HG02852 (cell line): ENCODE data around the gene IL11.
"Not testable (repeated sequence)": the region's sequence is repeated elsewhere in the genome, so short reads cannot be mapped to it uniquely, and the experiment has no call there.

Experiments
- ATAC-seq: cut with Tn5 transposase; IDR thresholded peaks from one replicate; pipeline ENCODE4 v1.9.1; 2021; ENCODE audit warnings: mild to moderate bottlenecking, moderate library complexity; ENCODE audit not compliant: unreplicated experiment

Gene IL11

DNA sequence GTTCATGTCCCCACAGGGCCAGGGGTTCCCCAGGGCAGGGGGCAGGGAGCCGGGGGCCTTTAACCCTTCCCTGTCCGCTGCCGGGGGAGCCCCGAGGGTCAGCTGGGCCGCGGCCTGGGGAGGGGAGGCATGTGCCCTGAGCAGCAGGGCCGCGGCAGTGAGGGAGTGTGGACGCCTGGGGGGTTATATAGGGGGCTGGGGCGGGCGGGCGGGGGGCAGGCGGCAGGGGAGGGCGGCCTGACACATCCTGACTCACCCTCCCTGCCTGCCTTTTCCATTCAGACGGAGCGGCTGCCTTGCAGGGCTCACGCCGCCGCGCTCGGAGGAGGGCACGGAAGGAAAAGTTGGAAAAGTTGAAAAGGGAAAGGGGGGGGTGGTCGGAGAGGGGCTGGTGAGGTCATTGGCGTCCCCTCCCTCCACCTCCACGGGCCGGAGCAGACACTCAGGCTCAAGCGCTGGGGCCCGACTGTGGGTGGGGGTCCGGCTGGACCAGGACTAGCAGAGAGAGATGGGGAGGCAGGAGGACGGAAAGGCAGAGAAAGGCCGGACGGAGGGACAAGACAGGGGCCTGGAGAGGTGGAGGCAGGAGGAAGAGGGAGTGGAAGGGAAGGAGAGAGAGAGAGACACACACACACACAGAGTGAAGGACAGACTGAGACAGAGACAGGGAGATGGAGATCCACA is at the start of gene IL11:
Gene IL11 (minus strand): TSS at position 159 of the 684 bp plus-strand sequence. CDS start 153 bp downstream, at position 6.
- ATAC-seq = no peak

DNA sequence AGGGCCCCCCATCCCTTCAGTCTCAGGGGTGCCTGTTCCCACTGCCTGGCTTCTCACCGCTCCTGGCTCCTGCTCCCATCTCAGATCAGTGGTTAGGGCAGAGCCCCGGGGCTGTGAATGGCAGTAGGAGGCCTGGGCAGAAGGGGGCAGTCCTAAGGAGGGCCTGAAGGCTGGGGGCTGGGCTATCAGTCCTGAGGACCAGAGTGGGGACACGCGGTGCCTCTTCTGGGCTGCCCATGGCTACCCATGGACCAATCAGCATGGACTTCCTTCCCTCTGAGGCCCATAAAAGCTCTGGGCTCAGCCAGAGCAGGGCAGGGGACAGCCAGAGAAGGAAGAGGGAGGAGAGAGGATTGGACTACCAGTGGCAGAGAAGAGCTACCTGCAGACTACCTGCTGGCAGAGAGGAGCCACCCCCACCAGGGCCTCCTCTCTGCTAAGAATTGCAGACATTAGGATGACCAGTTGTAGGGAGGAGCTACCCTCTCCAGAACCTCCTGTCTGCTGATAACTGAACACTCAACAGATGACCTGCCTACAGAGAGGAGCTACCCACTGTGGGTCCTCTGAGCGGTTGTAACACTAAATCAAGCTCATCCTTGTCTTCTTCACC is 49.5 kb upstream of the IL11 start:
- ATAC-seq = no peak

DNA sequence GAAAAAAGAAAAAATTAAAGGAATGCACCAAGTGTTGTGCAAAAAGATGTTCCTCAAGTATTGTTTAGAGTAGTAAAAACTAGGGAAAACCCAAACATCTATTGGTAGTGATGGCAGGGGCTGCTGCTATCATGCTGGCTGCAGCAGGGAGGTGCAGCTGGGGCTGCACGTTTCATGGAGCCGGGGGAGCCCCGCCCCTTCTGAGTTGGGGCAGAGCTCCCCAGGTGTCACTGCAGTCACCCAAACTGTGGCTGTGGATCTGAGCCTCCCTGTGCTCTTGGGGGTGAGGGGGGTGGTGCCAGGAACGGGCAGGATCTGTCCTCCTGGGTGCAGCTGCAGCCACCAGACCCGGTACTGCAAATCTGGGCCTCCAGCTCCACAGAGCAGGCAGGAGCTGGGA is 48.8 kb upstream of the IL11 start:
- no peak for ATAC-seq

DNA sequence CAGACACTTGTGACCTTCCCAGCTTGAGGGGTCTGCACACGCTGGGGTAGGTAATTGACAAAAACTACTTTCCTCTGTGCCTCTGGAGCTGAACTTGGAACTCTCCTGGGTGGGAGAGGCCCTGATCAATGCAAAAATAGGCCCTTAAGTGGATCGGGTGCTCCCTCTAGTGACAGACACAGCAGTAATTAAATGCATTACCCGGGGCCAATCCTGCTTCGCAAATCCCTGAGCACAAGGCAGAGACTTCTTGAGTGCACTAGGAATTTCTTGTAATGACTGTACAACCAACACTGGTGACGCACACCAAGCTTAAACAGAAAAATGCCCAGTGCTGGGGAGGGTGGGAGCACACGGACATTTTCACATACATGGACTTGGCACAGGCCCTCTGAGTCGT is 47.9 kb upstream of the IL11 start:
- no peak for ATAC-seq

DNA sequence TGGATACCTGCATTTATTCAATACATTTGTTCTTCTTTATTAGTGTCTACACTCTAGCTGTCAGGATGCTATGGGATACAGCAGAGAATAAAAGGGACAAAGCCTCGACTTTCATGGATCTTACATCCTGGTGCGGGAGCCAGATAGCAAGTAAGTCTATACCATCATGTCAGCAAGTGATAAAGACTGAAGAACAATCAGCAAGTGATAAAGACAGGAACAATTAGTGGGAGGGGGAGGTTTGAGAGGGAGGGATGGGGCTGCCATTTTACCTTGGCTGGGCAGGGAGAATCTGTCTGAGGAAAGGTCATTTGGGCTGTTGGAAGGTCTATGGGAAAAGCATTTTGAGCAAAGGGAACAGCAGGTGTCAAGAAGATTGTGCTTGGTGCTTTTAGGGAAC is 39.9 kb upstream of the IL11 start:
- no peak for ATAC-seq

DNA sequence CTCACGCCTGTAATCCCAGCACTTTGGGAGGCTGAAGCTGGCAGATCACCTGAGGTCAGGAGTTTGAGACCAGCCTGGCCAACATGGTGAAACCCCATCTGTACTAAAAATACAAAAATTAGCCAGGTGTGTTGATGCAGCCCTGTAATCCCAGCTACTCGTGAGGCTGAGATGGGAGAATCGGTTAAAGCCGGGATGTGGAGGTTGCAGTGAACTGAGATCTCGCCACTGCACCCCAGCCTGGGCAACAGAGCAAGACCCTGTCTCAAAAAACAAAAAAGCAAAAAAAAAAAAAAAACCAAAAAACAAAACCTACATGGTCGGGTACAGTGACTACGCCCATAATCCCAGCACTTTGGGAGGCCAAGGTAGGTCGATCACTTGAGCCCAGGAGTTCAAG is 38.9 kb upstream of the IL11 start:
- not testable (repeated sequence) for ATAC-seq

DNA sequence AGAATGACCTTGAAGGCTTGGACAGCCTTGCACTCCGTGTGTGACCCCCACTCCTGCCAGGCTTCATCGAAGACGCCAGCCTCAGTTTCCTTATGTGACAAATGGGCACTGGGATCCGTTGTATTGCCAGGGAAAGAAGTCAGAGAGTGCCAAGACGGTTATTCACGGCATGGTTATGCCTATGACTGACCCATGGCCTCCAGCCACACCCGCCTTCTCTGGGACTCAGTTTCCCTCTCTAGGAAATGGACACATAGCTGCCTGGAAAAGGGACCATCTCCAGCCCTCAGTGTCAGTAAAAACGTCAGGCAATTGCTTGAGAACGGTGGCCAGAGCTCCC is 38.2 kb upstream of the IL11 start:
- ATAC-seq = no peak

DNA sequence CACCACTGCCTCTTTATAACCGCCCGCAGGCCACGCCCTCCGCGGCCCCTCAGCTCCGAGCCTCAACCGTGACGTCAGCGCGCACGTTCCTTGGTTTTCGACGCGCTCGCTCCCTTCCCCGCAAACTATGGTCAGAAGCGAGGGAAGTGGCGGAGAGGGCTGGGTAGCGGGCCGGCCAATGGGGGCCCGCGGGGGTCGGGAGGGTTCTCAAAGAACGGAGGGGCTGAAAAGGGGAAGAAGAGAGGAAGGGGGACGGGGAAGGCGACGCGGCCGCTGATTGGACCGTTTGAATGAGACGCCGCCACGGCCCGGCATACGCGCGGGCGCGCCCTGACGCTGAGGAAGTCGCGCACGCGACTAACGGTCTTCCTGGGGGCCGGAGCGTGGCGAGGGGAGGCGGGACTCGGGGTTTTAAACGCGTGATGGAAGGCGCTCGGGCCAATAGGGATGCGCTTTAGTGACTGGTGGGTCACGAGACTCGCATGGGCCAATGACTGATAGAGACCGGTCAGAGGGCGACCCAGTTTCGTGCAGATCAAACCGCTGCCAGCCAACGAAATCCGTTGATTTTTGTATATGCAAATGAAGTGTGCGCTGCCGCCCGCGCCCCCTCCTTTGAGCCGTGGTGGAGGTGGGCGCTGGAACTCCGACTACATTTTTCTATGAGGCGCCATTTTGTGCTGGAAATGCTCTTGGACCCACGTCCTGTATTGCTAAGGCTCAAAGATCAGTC is 37.7 kb upstream of the IL11 start:
- ATAC-seq = peak; percentile 76

DNA sequence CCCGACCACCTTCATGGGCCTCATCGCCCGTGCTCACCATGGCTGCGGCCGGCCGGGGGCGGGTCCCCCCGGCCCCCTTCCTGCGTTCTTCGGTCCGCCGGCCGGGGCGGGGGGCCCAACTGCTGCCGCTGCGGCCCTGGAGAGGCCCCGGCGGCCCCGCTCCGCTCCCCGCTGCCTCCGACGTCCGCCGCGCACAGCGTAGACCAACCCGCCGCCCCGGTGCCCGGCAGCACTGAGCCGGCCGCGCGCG is 37.2 kb upstream of the IL11 start, which contains the start of gene UBE2S:
Gene UBE2S (minus strand): TSS at position 239 of the 250 bp plus-strand sequence. CDS start 199 bp downstream, at position 40.
- ATAC-seq = peak; percentile 16

DNA sequence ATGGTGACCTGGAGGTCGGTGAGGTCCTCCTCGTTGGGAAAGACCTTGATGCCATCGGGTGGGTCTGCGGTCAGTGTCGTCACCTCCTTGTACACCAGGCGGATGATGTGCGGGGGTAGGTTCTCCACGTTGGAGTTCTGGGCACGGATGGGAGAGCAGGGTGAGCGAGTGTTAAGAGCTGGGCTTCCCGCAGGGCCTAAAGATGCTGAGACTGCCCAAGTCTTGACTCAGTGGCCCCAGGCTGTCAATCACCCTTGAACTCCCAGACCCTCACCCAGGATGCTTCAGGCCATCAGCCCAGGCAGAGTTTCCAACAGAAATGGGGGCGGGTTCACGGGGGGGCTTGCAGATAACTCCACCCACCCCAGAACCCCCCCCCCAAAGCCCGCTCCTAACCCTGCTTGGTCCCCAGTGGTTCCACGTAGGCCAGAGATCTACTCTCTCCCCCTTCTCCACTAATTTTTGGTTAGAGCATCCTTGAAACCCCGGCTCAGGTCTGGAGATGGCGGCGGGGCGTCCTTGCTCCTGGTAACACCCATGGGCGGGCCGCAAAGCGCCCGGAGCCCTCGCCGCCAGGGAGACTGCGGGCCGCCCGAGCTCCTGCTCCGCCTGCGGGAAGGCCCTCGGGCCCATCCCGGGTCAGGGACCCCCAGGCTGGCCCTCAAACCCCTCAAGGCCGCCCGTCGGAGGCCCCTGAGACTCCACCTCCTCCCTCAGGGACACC is 36.7 kb upstream of the IL11 start:
- ATAC-seq = no peak

DNA sequence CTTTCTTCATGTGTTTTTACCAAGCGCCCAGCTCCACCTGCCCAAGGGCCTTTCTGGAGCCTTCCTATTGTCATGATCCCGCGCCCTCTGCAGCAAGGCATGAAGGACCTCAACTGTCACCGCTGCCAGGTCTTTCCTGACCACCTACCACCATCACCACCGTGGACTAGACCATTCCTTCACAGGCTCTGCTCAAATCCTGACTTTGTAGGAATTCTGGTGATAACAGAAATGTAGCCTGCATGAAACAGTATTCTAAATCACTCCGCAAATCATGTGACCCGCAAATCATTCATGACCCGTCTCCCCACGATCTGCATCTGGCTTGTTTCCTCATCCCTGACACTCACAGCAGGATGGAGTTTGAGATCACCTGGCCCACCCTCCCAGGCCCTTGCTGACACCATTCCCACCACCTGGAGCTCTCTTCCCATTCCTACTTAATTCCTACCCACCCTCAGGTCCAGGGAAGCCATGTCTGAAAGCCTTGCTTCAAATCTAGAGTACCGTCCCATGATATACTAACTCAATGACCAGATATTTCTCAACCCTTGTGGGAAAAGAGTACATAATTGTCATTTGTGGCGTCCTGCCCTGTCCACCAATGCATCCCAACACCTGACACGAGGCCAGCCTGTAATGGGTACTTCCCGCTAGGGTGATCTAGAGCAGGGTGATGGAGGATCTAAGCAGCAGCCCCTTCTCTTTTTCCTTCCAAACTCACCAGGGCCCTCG is 36.0 kb upstream of the IL11 start:
- ATAC-seq = no peak

DNA sequence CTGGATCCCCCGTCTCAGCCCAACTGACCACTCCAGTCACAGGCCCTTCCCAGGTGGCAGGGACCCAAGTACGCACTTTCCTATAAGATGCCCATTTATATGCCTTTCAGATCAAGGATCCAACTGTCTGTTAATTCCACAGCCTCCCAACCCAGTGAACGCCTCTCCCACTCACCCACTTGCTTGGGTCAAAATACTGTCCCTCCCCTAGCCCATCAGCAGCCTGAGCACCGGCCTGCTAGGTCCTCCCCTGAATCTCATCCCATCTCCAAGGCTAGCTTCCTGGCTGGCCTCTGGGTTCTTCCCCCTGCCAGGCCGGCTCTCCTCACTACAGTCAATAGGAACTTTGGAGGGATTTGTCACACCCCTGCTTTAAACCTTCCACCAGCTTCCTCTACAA is 35.4 kb upstream of the IL11 start:
- no peak for ATAC-seq

DNA sequence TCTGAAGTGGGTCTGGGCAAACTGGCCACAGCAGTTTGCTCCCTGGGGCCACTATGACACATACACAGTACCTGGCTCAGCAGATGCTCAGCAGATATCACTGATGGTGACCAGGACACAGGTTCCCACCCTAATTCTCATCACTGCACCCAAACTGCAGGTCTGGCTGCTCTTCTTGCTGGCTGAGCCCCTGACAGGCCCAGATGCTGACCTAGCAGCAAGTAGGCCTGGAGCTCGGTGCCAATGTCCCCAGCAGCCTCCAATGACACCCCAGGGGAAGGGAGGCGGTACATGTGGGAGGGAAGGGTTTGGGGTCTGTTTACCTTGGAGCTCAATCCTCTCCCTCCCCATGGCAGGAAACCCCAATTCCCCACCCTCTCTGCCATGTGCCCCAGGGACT is 32.2 kb upstream of the IL11 start:
- no peak for ATAC-seq

DNA sequence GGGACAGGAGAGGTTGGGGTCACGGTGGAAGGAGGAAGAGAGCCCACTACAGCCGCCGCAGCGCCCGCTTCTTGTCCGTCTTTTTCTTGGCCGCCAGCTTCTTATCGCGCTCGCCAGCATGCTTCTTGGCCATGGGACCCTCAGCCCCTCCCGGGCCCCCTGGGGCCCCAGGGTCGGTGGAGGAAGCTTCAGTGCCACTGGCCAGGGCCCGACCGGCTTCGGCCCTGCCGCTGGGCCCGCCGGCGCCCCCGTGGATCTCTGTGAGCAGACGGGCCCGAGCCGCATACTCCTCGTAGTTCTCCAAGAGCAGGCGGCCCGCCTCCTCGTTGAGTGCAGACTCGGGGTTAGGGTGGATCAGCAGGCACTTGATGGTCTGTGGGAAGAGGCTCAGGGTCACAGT is 31.1 kb upstream of the IL11 start:
- not testable (repeated sequence) for ATAC-seq

DNA sequence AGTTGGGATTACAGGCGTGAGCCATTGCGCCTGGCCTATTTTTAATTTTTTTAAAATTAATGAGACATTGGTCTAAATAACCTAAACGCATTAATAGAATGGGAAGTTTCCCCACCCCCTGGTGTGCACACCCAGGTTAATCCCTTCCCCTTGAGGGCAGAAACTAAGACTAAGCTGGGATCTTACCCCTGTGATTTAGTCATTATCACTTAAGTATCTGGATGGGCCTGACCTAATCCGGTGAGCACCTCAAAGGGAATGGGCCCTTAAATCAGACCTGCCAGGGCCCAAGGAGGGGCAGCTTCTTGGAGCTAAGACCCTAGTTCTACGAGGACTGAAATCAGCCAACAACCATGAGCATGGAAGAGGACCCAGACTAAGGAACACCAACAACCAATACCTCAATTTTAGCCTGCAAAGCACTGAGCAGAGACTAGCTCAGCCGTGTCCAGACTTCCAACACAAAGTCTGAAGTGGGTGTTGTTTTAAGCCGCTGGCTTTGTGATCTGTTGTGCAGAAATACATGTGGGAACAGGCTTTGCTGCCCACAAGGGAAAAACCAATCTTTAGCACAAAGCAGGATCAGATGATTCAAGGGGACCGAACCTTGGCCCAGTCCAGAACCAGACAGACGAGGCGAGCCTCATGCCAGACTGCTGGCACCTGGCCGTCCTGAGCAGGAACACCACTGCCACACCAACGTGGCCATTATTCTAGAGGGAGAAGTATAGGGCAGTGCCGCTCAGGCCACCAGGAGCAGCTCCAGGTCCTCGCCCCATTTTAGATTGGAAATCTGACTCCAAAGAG is 30.2 kb upstream of the IL11 start:
- ATAC-seq = no peak

DNA sequence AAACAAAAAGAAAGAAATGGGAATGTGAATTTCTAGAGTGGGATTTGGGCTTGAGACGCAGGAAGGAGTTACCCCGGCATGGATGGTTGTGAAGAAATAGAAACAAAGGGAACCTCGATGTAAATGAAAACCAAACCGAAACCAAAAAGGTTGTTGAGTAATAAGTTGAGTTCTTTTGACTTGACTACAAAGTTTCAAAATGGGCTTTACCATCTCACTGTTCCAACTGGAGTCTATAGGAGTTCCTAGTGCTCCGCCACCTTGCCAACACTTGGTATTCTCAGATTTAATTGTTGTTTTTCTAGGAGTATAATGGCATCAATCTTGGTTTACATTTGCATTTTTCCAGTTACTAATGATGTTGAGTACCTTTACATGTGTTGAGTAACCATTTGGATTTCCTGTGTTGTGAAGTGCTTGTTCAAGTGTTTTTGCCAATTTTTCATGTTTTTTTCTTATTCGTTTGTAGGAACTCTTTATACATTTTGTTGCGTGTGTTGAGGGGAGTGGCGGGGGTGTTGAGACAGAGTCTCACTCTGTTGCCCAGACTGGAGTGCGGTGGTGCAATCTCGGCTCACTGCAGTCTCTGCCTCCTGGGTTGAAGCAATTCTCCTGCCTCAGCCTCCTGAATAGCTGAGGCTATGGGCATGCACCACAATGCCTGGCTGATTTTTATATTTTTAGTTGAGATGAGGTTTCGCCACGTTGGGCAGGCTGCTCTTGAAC is 28.1 kb upstream of the IL11 start:
- no peak for ATAC-seq

DNA sequence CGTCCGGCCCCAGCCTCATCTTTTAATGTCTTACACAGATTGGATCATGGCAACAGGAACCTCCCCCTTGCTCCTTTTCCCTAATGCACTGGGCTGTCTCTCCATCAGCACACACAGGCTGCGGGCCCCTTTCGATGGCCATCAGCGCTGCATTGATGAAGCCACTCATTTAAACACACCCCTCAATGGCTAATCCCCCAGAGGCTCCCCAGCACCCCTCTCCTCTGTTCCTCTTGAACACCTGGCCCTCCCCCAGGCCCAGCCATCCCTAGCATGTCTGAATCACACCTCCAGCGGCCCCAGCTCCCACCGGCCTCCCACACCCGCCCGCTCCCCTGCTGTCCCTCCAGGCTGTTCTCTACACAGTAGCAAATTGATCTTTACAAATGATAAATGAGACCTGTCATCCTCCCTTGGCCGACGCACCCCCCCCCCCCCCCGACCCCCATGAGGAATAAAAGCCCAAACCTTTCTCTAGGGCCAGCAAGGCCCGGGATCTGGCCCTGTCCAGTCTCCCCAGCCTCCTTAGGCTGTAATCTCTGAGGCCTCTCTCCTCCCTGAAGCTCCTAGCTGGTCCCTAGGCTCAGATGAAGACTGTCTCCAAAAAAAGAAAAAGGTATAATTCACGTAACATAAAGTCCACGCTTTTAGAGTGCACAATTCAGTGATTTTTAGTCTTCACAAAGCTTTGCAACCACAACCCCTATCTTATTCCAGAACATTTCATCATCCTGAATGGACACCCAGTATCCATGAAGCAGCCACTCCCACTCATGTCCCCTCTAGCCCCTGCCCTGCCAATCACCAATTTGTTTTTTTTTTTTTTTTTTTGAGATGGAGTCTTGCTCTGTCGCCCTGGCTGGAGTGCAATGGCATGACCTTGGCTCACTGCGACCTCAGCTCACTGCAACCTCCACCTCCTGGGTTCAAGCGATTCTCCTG is 22.8 kb upstream of the IL11 start:
- ATAC-seq = no peak
